K562 (cell line): ENCODE results near the gene PKD1L1. TPM values are rescaled to one million over a fixed set of nuclear protein-coding genes. Genes with fewer than 3 reads are reported as not detected.

Source experiments
- CBFA2T2 ChIP-seq: fragments of 450-650 bp; conservative IDR thresholded peaks from 2 replicates; pipeline ENCODE4 v1.6.1; 2017; ENCODE audit warnings: mild to moderate bottlenecking
- ETV5 ChIP-seq: sonication (generic); formaldehyde crosslinking; IDR thresholded peaks from 2 replicates; pipeline ENCODE4 v1.4.0; 2020; ENCODE audit warnings: low read depth, mild to moderate bottlenecking, missing genetic modification reagents
- ZFPM2 ChIP-seq: fragments of 250-450 bp; sonication (Bioruptor Pico); IDR thresholded peaks from 2 replicates; pipeline ENCODE4 v1.5.1; 2022; ENCODE audit warnings: mild to moderate bottlenecking
- ZNF23 ChIP-seq: fragments of 250-450 bp; sonication (Bioruptor Pico); IDR thresholded peaks from 2 replicates; pipeline ENCODE4 v1.4.0; 2020; ENCODE audit warnings: mild to moderate bottlenecking
- polyA plus RNA-seq, 8 experiments: library from polyadenylated mRNA; depleted of rRNA in 4 of 8; stranded (reverse) in 5 of 8; unstranded in 3 of 8; fragments of >200 nt; fragmentation: Nextera tagmentation in 2 of 8; fragmentation: Illumina TruSeq in 1 of 8; extraction: Ambion mirVana in 2 of 8; extraction: Trizol in 1 of 8; gene quantifications; 2 replicates each; pipeline versions ENCODE4 v1.2.1 to v1.2.3, GENCODE V29; 2011 to 2014; ENCODE audit warnings: inconsistent platforms in 1 of 8, missing spikeins in 1 of 8
- total RNA-seq, 7 experiments: library from RNA; depleted of rRNA in 6 of 7; stranded (reverse); fragments of >200 nt in 6 of 7; fragmentation: Illumina TruSeq in 2 of 7; extraction: Trizol in 2 of 7; gene quantifications; 2 replicates each; pipeline versions ENCODE4 v1.2.1 to v1.2.3, GENCODE V29; 2011 to 2021; ENCODE audit warnings: low replicate concordance in 1 of 7
- TF ChIP-seq, protein P1 (sequence below), 2 experiments: fragments of 450-650 bp; IDR thresholded peaks; 2 replicates each; pipeline ENCODE4 v1.6.1; 2016; ENCODE audit warnings: mild to moderate bottlenecking in 2 of 2, borderline replicate concordance in 1 of 2, low read depth in 1 of 2, moderate library complexity in 1 of 2
- TF ChIP-seq, protein P2 (sequence below): fragments of 450-650 bp; formaldehyde crosslinking; IDR thresholded peaks from 2 replicates; pipeline ENCODE4 v1.4.0; 2020; ENCODE audit warnings: mild to moderate bottlenecking
- TF ChIP-seq, protein P3 (sequence below): fragments of 450-650 bp; IDR thresholded peaks from 2 replicates; pipeline ENCODE4 v1.6.1; 2014; ENCODE audit warnings: low read depth, mild to moderate bottlenecking, moderate library complexity, borderline replicate concordance
- TF ChIP-seq, protein P4 (sequence below): sonication (generic); formaldehyde crosslinking; IDR thresholded peaks from 2 replicates; pipeline ENCODE4 v1.8.1; 2023; ENCODE audit warnings: mild to moderate bottlenecking, missing genetic modification reagents
- TF ChIP-seq, protein P5 (sequence below): fragments of 250-450 bp; sonication (Bioruptor Pico); IDR thresholded peaks from 2 replicates; pipeline ENCODE4 v1.6.1; 2021; ENCODE audit warnings: mild to moderate bottlenecking
- TF ChIP-seq, protein P6 (sequence below), 2 experiments: fragments of 200-800 bp in 1 of 2; sonication (Bioruptor generic) in 1 of 2; sonication (generic) in 1 of 2; formaldehyde crosslinking in 1 of 2; IDR thresholded peaks in 1 of 2; conservative IDR thresholded peaks in 1 of 2; 2 replicates each; pipeline versions ENCODE4 v1.5.0 to v1.6.1; 2016 to 2020; ENCODE audit warnings: missing compliant biosample characterization in 1 of 2, missing genetic modification characterization in 1 of 2, missing genetic modification reagents in 1 of 2

Gene PKD1L1
- total and polyA plus RNA-seq, 9 of the 15 experiments (the other 6 are each of a cell fraction or from before 2014, with no cell fraction given): 0.01 to 0.02 TPM; not detected in 7

DNA sequence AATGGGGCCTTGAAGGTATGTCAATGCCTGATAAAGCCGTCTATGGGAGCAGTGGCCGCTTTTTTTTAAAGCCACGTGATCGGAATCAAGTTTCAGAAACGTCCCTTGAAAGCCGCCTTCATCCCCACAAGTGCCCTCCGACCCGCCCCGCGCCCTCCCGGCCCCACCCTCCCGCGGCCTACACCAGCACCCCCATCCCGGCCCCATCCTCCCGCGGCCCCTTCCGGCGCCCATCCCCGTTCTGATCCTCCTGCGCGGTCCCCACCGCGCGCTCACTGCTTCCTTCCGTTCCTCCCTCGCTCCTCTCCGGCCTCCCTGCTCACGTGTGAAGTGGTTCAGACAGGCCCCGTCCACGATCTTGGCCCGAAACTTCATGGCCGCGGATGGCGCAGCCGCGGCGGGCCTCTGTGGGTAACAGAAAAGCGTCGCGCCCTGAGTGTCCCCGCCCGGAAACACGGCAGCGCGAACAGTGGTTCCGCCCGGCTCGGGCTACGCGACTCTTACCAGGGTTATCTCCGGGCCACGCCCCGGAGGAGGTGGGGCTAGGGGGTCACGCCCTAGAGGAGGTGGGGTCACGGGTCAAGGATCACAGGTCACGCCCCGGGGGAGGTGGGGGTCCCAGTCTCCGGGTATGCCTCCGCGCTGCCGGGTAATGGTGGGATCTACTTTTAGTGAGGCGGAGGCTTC lies 31.0 kb upstream of the PKD1L1 start, which contains the start of gene HUS1 (continued):
- TF ChIP-seq, protein P1, sequence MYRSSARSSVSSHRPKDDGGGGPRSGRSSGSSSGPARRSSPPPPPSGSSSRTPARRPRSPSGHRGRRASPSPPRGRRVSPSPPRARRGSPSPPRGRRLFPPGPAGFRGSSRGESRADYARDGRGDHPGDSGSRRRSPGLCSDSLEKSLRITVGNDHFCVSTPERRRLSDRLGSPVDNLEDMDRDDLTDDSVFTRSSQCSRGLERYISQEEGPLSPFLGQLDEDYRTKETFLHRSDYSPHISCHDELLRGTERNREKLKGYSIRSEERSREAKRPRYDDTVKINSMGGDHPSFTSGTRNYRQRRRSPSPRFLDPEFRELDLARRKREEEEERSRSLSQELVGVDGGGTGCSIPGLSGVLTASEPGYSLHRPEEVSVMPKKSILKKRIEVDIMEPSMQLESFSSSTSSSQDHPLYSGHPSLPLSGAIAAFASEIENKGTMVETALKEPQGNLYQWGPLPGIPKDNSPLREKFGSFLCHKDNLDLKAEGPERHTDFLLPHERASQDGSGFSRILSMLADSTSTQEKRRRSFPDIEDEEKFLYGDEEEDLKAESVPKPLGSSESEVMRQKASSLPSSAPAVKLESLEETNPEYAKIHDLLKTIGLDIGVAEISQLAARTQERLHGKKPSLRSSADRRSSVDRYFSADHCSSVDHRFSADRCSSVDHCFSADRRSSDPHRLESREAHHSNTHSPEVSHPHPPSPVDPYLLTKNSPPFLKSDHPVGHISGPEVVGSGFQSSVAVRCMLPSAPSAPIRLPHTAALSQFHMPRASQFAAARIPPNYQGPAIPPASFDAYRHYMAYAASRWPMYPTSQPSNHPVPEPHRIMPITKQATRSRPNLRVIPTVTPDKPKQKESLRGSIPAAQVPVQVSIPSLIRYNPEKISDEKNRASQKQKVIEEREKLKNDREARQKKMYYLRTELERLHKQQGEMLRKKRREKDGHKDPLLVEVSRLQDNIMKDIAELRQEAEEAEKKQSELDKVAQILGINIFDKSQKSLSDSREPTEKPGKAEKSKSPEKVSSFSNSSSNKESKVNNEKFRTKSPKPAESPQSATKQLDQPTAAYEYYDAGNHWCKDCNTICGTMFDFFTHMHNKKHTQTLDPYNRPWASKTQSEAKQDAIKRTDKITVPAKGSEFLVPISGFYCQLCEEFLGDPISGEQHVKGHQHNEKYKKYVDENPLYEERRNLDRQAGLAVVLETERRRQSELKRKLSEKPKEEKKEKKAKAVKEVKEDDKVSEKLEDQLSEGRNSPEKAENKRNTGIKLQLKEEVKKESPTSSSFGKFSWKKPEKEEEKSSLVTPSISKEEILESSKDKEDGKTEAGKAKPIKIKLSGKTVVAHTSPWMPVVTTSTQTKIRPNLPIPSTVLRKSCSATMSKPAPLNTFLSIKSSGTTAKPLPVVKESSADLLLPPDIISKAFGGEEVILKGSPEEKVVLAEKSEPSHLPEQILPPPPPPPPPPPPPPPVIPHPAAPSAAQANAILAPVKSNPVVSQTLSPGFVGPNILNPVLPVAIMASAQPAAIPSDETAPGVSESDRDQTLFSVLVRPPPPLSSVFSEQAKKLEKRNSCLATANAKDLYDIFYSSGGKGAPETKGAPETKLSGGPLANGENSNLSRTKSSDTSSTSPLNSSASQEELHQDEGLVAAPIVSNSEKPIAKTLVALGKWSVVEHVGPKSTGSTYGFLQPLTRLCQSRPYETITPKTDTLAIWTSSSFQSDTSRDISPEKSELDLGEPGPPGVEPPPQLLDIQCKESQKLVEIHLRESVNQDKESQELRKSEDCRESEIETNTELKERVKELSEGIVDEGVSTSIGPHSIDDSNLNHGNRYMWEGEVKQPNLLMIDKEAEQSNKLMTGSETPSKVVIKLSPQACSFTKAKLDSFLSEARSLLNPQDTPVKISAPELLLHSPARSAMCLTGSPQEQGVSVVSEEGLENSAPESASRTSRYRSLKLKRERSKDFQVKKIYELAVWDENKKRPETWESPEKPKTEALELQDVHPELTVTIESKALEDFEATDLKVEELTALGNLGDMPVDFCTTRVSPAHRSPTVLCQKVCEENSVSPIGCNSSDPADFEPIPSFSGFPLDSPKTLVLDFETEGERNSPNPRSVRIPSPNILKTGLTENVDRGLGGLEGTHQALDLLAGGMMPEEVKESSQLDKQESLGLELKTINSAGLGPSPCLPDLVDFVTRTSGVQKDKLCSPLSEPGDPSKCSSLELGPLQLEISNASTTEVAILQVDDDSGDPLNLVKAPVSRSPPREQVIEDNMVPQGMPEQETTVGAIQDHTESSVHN (IDR thresholded peaks at IDR 0.05; ENCODE audit: borderline replicate concordance in 1 of 2, low read depth in 1 of 2): no peak; a peak in 1 of 4 replicates
- TF ChIP-seq, protein P2, sequence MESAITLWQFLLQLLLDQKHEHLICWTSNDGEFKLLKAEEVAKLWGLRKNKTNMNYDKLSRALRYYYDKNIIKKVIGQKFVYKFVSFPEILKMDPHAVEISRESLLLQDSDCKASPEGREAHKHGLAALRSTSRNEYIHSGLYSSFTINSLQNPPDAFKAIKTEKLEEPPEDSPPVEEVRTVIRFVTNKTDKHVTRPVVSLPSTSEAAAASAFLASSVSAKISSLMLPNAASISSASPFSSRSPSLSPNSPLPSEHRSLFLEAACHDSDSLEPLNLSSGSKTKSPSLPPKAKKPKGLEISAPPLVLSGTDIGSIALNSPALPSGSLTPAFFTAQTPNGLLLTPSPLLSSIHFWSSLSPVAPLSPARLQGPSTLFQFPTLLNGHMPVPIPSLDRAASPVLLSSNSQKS (CRISPR knock-in tag): no peak
- no peak for TF ChIP-seq ZFPM2 (CRISPR knock-in tag)
- TF ChIP-seq, protein P3, sequence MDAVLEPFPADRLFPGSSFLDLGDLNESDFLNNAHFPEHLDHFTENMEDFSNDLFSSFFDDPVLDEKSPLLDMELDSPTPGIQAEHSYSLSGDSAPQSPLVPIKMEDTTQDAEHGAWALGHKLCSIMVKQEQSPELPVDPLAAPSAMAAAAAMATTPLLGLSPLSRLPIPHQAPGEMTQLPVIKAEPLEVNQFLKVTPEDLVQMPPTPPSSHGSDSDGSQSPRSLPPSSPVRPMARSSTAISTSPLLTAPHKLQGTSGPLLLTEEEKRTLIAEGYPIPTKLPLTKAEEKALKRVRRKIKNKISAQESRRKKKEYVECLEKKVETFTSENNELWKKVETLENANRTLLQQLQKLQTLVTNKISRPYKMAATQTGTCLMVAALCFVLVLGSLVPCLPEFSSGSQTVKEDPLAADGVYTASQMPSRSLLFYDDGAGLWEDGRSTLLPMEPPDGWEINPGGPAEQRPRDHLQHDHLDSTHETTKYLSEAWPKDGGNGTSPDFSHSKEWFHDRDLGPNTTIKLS: peak; percentile 87
- TF ChIP-seq CBFA2T2: no peak; the same call in none of the 2 replicates
- no peak for TF ChIP-seq ZNF23
- TF ChIP-seq, protein P4, sequence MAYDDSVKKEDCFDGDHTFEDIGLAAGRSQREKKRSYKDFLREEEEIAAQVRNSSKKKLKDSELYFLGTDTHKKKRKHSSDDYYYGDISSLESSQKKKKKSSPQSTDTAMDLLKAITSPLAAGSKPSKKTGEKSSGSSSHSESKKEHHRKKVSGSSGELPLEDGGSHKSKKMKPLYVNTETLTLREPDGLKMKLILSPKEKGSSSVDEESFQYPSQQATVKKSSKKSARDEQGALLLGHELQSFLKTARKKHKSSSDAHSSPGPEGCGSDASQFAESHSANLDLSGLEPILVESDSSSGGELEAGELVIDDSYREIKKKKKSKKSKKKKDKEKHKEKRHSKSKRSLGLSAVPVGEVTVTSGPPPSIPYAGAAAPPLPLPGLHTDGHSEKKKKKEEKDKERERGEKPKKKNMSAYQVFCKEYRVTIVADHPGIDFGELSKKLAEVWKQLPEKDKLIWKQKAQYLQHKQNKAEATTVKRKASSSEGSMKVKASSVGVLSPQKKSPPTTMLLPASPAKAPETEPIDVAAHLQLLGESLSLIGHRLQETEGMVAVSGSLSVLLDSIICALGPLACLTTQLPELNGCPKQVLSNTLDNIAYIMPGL: no peak
- peak; percentile 81 for TF ChIP-seq ETV5 (CRISPR knock-in tag)
- TF ChIP-seq, protein P5, sequence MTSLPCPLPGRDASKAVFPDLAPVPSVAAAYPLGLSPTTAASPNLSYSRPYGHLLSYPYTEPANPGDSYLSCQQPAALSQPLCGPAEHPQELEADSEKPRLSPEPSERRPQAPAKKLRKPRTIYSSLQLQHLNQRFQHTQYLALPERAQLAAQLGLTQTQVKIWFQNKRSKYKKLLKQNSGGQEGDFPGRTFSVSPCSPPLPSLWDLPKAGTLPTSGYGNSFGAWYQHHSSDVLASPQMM: no peak
- TF ChIP-seq, protein P6, sequence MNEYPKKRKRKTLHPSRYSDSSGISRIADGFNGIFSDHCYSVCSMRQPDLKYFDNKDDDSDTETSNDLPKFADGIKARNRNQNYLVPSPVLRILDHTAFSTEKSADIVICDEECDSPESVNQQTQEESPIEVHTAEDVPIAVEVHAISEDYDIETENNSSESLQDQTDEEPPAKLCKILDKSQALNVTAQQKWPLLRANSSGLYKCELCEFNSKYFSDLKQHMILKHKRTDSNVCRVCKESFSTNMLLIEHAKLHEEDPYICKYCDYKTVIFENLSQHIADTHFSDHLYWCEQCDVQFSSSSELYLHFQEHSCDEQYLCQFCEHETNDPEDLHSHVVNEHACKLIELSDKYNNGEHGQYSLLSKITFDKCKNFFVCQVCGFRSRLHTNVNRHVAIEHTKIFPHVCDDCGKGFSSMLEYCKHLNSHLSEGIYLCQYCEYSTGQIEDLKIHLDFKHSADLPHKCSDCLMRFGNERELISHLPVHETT (CRISPR knock-in tag; conservative IDR thresholded peaks at IDR 0.05 in 1 of 2, IDR thresholded peaks at IDR 0.05 in 1 of 2): peak in 1 of 2 experiments; percentile 92; a peak in 2 of 4 replicates
